OCI-LY3 (cell line): ENCODE measurements around the gene NFIA.

Experiments used
- CTCF ChIP-seq: fragments of 200-600, 300-600 bp; sonication (generic); IDR thresholded peaks from 2 replicates; pipeline ENCODE4 v1.5.1; 2014; ENCODE audit warnings: antibody characterized with exemption, low read length, low read depth
- EZH2phosphoT487 ChIP-seq: fragments of 200-600 bp; shearing (Covaris generic); IDR thresholded peaks from 2 replicates; pipeline ENCODE4 v1.6.1; 2018; ENCODE audit warnings: antibody characterized with exemption, mixed run types, low read depth

DNA sequence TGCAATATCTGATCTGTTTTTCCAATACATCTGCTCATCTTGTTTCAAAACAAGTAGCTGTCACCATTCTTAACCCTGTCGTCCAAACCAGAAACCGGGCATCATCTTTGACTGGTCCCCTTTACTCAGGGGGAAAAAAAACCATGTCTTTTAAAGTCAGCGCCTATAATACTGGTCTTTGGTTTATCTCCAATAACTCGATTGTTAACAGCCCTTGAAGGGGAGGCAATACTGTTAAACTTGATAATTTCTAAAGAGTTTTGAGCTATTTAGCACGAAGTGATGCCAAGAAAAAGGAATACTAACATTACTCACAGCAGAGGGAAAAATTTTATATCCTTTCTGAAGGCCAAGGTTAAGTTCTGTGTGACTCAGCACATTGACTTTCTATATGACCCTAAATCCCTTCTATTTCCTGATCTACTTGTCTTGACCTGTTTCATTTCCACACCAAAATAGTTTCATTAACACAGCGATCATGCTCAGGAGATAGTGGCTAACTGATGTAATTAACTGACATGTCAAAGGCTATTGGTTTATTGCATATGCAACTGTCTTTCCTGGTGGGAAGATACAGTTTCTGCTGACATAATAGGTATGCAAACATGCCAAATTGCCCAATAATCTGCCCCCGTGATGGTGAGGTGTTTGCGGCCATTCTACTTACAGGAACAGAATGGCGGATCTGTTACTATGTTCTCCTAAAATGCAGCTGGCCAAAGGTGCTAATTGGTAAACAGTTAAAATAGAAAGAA lies 59.1 kb downstream of the NFIA start:
- no peak for TF ChIP-seq CTCF
- no peak for TF ChIP-seq EZH2phosphoT487
